Panc1 (cell line): ENCODE measurements around the gene SRGAP3. TPM values are rescaled to one million over a fixed set of nuclear protein-coding genes. Genes with fewer than 3 reads are reported as not detected.

ENCODE experiments used
- ATAC-seq: fragments of 200-7000 bp; cut with Tn5 transposase; 2 replicates; pipeline ENCODE4 v1.9.1; 2020; ENCODE audit warnings: mild to moderate bottlenecking, moderate library complexity
- BruUV-seq: library from RNA; stranded (reverse); fragments of 400-500 nt; replicated peaks from 2 replicates; lab custom pipeline; 2021; lab: Mats Ljungman, UMichigan
- CTCF ChIA-PET: fragments of 300-600 bp; sonication (Branson Sonifier 250); formaldehyde crosslinking; loops from one replicate; lab custom pipeline; 2022; ENCODE audit warnings: antibody characterized with exemption; lab: Charles Lee
- POLR2A ChIA-PET: fragments of 300-600 bp; sonication (Branson Sonifier 250); formaldehyde crosslinking; loops from one replicate; lab custom pipeline; 2022; ENCODE audit warnings: antibody characterized with exemption; lab: Charles Lee
- DNase-seq: peaks from one replicate; pipeline ENCODE4 v3.0.0-alpha.2; 2010; ENCODE audit warnings: low read depth, low spot score
- H3K27ac ChIP-seq: 2 replicates; pipeline ENCODE4 v1.5.1; 2011; ENCODE audit warnings: mild to moderate bottlenecking, low read length, inconsistent platforms
- H3K27me3 ChIP-seq: fragments of 200-500 bp; sonication (Bioruptor generic); 2 replicates; pipeline ENCODE4 v1.6.0; 2014; ENCODE audit warnings: low read length, inconsistent platforms; ENCODE audit not compliant: control insufficient read depth, insufficient read depth
- H3K36me3 ChIP-seq: fragments of 200-500 bp; sonication (Bioruptor generic); 2 replicates; pipeline ENCODE4 v1.5.1; 2014; ENCODE audit warnings: inconsistent platforms, mild to moderate bottlenecking, low read length, moderate library complexity; ENCODE audit not compliant: control insufficient read depth, insufficient read depth
- H3K4me1 ChIP-seq: 2 replicates; pipeline ENCODE4 v1.5.1; 2011; ENCODE audit warnings: inconsistent platforms, mild to moderate bottlenecking, low read length, moderate library complexity; ENCODE audit not compliant: control insufficient read depth, insufficient read depth
- H3K4me3 ChIP-seq, 2 experiments: 2 replicates each; pipeline ENCODE4 v1.5.1; 2011 to 2012; ENCODE audit warnings: low read depth in 2 of 2, low read length in 2 of 2, mild to moderate bottlenecking in 2 of 2, inconsistent platforms in 1 of 2, moderate library complexity in 1 of 2
- H3K9me3 ChIP-seq: fragments of 200-500 bp; sonication (Bioruptor generic); 2 replicates; pipeline ENCODE4 v1.5.1; 2014; ENCODE audit warnings: low read depth, mild to moderate bottlenecking, inconsistent platforms, low read length, moderate library complexity; ENCODE audit not compliant: control insufficient read depth, insufficient read depth
- CTCF ChIP-seq: fragments of 450-650 bp; IDR thresholded peaks from 2 replicates; pipeline ENCODE4 v1.5.1; 2017; ENCODE audit warnings: mild to moderate bottlenecking
- POLR2AphosphoS5 ChIP-seq: IDR thresholded peaks from 2 replicates; pipeline ENCODE4 v1.6.1; 2012; ENCODE audit warnings: mild to moderate bottlenecking, low read depth, low read length, moderate library complexity
- REST ChIP-seq, 2 experiments: IDR thresholded peaks; 2 replicates each; pipeline ENCODE4 v1.6.1; 2011 to 2012; ENCODE audit warnings: low read depth in 2 of 2, control low read depth in 1 of 2, low read length in 1 of 2, mild to moderate bottlenecking in 1 of 2, moderate library complexity in 1 of 2; ENCODE audit not compliant: insufficient read depth in 1 of 2
- SIN3A ChIP-seq: IDR thresholded peaks from 2 replicates; pipeline ENCODE4 v1.6.1; 2012; ENCODE audit warnings: low read depth, mild to moderate bottlenecking, low read length, moderate library complexity, borderline replicate concordance; ENCODE audit not compliant: insufficient read depth
- TCF7L2 ChIP-seq: IDR thresholded peaks from 2 replicates; pipeline ENCODE4 v1.6.1; 2011; ENCODE audit warnings: mild to moderate bottlenecking, low read depth, low read length, inconsistent platforms
- in situ Hi-C: cut with HindIII; loops from 2 replicates; pipeline ENCODE4 v1.10.0; 2016; ENCODE audit warnings: low sequenced_read_pairs, low pct_unique_long_range_greater_than_20kb
- intact Hi-C: fragments of 100-400 bp; cut with micrococcal nuclease; formaldehyde crosslinking; loops from one replicate; pipeline ENCODE4 v1.10.0; 2022; ENCODE audit not compliant: unreplicated experiment
- total RNA-seq: library from RNA; stranded (reverse); gene quantifications from one replicate; pipeline ENCODE4 v1.2.1, GENCODE V29; 2021; ENCODE audit not compliant: unreplicated experiment

Gene SRGAP3
- total RNA-seq, 1 experiment from 2014 or later, result 0.82 TPM

- TF ChIP-seq SIN3A, result no peak
- TF ChIP-seq CTCF, result no peak
- TF ChIP-seq TCF7L2, result no peak
- TF ChIP-seq POLR2AphosphoS5, result no peak
- no peak for TF ChIP-seq REST (IDR thresholded peaks at IDR 0.05; ENCODE audit: insufficient read depth in 1 of 2, low read depth in 2 of 2, low read length in 1 of 2)
- Histone ChIP-seq H3K27me3 (no peaks in the 10 kb centered on the region), H3K27ac (no peak overlapping the region), H3K4me1 (peaks cover 17% of the 10 kb centered on the region), H3K4me3 (no peak overlapping the region), H3K36me3 (no peaks in the 10 kb centered on the region), H3K9me3 (no peaks in the 10 kb centered on the region)
- no peak for ATAC-seq
- CTCF ChIA-PET, result no interaction called here
- POLR2A ChIA-PET, result no interaction called here
- in situ Hi-C loops (no loop called here), intact Hi-C loops (no loop called here)
- DNase-seq, result no peak
- BruUV-seq, result no TSS peak
These were observed 282.6 kb downstream of the SRGAP3 start for GRCh38 chr3:8966820-8967348.

- Histone ChIP-seq H3K36me3 (no peaks in the 10 kb centered on the region), H3K9me3 (no peaks in the 10 kb centered on the region), H3K4me1 (peaks cover 21% of the 10 kb centered on the region), H3K27me3 (no peaks in the 10 kb centered on the region), H3K27ac (no peak overlapping the region), H3K4me3 (no peak overlapping the region)
- DNase-seq, result no peak
- intact Hi-C loops (no loop called here), in situ Hi-C loops (no loop called here)
- ChIA-PET POLR2A (no interaction called here), CTCF (no interaction called here)
- ATAC-seq, result no peak
- BruUV-seq, result no TSS peak
- TF ChIP-seq POLR2AphosphoS5 (no peak), CTCF (no peak), TCF7L2 (no peak), REST (IDR thresholded peaks at IDR 0.05; ENCODE audit: insufficient read depth in 1 of 2, low read depth in 2 of 2, low read length in 1 of 2) (no peak), SIN3A (no peak)
These were observed 283.2 kb downstream of the SRGAP3 start for GRCh38 chr3:8966150-8966819.
